ENCODE data around the gene BANK1. TPM values are rescaled to one million over a fixed set of nuclear protein-coding genes. Genes with fewer than 3 reads are reported as not detected.

BANK1 gene
- total RNA-seq, 2 experiments from 2014 or later: 0.20 to 0.22 TPM

- H3K27me3 ChIP-seq (ENCODE audit: control insufficient read depth in 1 of 2, insufficient read depth in 2 of 2, low read length in 2 of 2): no peaks in the 10 kb centered on the region
- Mint-ChIP-seq H3K4me3 (no peak overlapping the region), H3K4me1 (ENCODE audit: low read depth) (no peaks in the 10 kb centered on the region), H3K27ac (no peak overlapping the region), H3K9me3 (peaks cover 5% of the 10 kb centered on the region), H3K27me3 (no peaks in the 10 kb centered on the region), H3K36me3 (ENCODE audit: low read depth) (no peaks in the 10 kb centered on the region)
- DNase-seq: no peak
- H3K4me1 ChIP-seq (ENCODE audit: insufficient read depth, low read length): no peaks in the 10 kb centered on the region
- TF ChIP-seq CTCF (IDR thresholded peaks at IDR 0.05): no peak
- H3K27ac ChIP-seq (ENCODE audit: low read depth in 1 of 2, low read length in 2 of 2): no peak overlapping the region
- ATAC-seq (ENCODE audit: poor library complexity): no peak
- ChIA-PET CTCF (no interaction called here), POLR2A (no interaction called here)
- no peaks in the 10 kb centered on the region for H3K36me3 ChIP-seq (ENCODE audit: insufficient read depth, low read length)
- intact Hi-C loops (cut with DNase I, micrococcal nuclease): no loop called here
- peaks cover 0 to 7% of the 10 kb centered on the region in 2 experiments for H3K9me3 ChIP-seq (ENCODE audit: control insufficient read depth in 1 of 2, insufficient read depth in 1 of 2, low read length in 2 of 2)
- H3K4me3 ChIP-seq (ENCODE audit: low read length): no peak overlapping the region
Measured at GRCh38 chr4:101763576-101763975, 27.0 kb upstream of the BANK1 start.

- intact Hi-C loops (cut with DNase I, micrococcal nuclease): no loop called here
- no peak overlapping the region for H3K27ac Mint-ChIP-seq
- no peak for TF ChIP-seq CTCF (IDR thresholded peaks at IDR 0.05)
- ATAC-seq (ENCODE audit: poor library complexity): no peak
- Histone ChIP-seq H3K27ac (ENCODE audit: low read depth in 1 of 2, low read length in 2 of 2) (no peak overlapping the region), H3K27me3 (ENCODE audit: control insufficient read depth in 1 of 2, insufficient read depth in 2 of 2, low read length in 2 of 2) (peaks cover 0 to under 1% of the 10 kb centered on the region in 2 experiments), H3K36me3 (ENCODE audit: insufficient read depth, low read length) (no peaks in the 10 kb centered on the region), H3K9me3 (ENCODE audit: control insufficient read depth in 1 of 2, insufficient read depth in 1 of 2, low read length in 2 of 2) (peaks cover 12 to 14% of the 10 kb centered on the region in 2 experiments), H3K4me3 (ENCODE audit: low read length) (no peak overlapping the region), H3K4me1 (ENCODE audit: insufficient read depth, low read length) (no peaks in the 10 kb centered on the region)
- POLR2A ChIA-PET: no interaction called here
- no peaks in the 10 kb centered on the region for H3K36me3 Mint-ChIP-seq (ENCODE audit: low read depth)
- H3K4me1 Mint-ChIP-seq (ENCODE audit: low read depth): no peaks in the 10 kb centered on the region
- no peak overlapping the region for H3K4me3 Mint-ChIP-seq
- peaks cover 20% of the 10 kb centered on the region for H3K27me3 Mint-ChIP-seq
- H3K9me3 Mint-ChIP-seq: peaks cover 5% of the 10 kb centered on the region
- CTCF ChIA-PET: no interaction called here
- DNase-seq: no peak
Measured at GRCh38 chr4:101774807-101775206, 15.7 kb upstream of the BANK1 start.

- no peaks in the 10 kb centered on the region for H3K36me3 Mint-ChIP-seq (ENCODE audit: low read depth)
- Histone ChIP-seq H3K27ac (ENCODE audit: low read depth in 1 of 2, low read length in 2 of 2) (no peak overlapping the region), H3K36me3 (ENCODE audit: insufficient read depth, low read length) (no peaks in the 10 kb centered on the region), H3K4me3 (ENCODE audit: low read length) (no peak overlapping the region), H3K27me3 (ENCODE audit: control insufficient read depth in 1 of 2, insufficient read depth in 2 of 2, low read length in 2 of 2) (peaks cover 0 to 3% of the 10 kb centered on the region in 2 experiments), H3K9me3 (ENCODE audit: control insufficient read depth in 1 of 2, insufficient read depth in 1 of 2, low read length in 2 of 2) (peaks cover 2 to 12% of the 10 kb centered on the region in 2 experiments), H3K4me1 (ENCODE audit: insufficient read depth, low read length) (no peaks in the 10 kb centered on the region)
- intact Hi-C loops (cut with DNase I, micrococcal nuclease): no loop called here
- no peak overlapping the region for H3K4me3 Mint-ChIP-seq
- no peak for ATAC-seq (ENCODE audit: poor library complexity)
- no peaks in the 10 kb centered on the region for H3K4me1 Mint-ChIP-seq (ENCODE audit: low read depth)
- ChIA-PET POLR2A (no interaction called here), CTCF (no interaction called here)
- H3K27me3 Mint-ChIP-seq: peaks cover 20% of the 10 kb centered on the region
- H3K9me3 Mint-ChIP-seq: peaks cover 2% of the 10 kb centered on the region
- no peak for DNase-seq
- H3K27ac Mint-ChIP-seq: no peak overlapping the region
- no peak for TF ChIP-seq CTCF (IDR thresholded peaks at IDR 0.05)
Measured at GRCh38 chr4:101777431-101777830, 13.1 kb upstream of the BANK1 start.

Measured in CD4-positive, alpha-beta T cell (primary cell).